Smooth muscle cell (in vitro differentiated cells): ENCODE data around the gene PPP2R2B. TPM values are rescaled to one million over a fixed set of nuclear protein-coding genes. Genes with fewer than 3 reads are reported as not detected.
A peak's percentile ranks its signal among the peaks of the same experiment; 100 is the strongest.

ENCODE experiments used
- DNase-seq: peaks from one replicate; lab custom pipeline; 2025; ENCODE audit not compliant: unreplicated experiment; lab: John Stamatoyannopoulos, UW
- H2AFZ ChIP-seq: fragments of 200-600 bp; sonication (generic); 2 replicates; pipeline ENCODE4 v1.6.0; 2016; ENCODE audit warnings: antibody characterized with exemption, low read depth, mild to moderate bottlenecking
- H3F3A ChIP-seq: fragments of 200-600 bp; sonication (generic); 2 replicates; pipeline ENCODE4 v1.6.0; 2017; ENCODE audit warnings: antibody characterized with exemption, low read depth
- H3K27ac ChIP-seq: fragments of 200-600 bp; sonication (generic); 2 replicates; pipeline ENCODE4 v1.5.1; 2016; ENCODE audit warnings: low read depth, mild to moderate bottlenecking
- H3K27me3 ChIP-seq: fragments of 200-600 bp; sonication (generic); 2 replicates; pipeline ENCODE4 v1.6.1; 2016; ENCODE audit warnings: low read depth, mild to moderate bottlenecking
- H3K36me3 ChIP-seq: fragments of 200-600 bp; sonication (generic); 2 replicates; pipeline ENCODE4 v1.5.1; 2016; ENCODE audit warnings: low read depth
- H3K4me1 ChIP-seq: fragments of 200-600 bp; sonication (generic); 2 replicates; pipeline ENCODE4 v1.5.1; 2016; ENCODE audit warnings: low read depth
- H3K4me2 ChIP-seq: fragments of 200-600 bp; sonication (generic); 2 replicates; pipeline ENCODE4 v1.6.0; 2016; ENCODE audit warnings: mild to moderate bottlenecking
- H3K4me3 ChIP-seq: fragments of 200-600 bp; sonication (generic); 2 replicates; pipeline ENCODE4 v1.5.1; 2016; ENCODE audit warnings: mild to moderate bottlenecking
- H3K79me2 ChIP-seq: fragments of 200-600 bp; sonication (generic); 2 replicates; pipeline ENCODE4 v1.6.0; 2016; ENCODE audit warnings: low read depth, mild to moderate bottlenecking
- H3K9ac ChIP-seq: fragments of 200-600 bp; sonication (generic); 2 replicates; pipeline ENCODE4 v1.6.0; 2016; ENCODE audit warnings: low read depth
- H3K9me3 ChIP-seq: fragments of 200-600 bp; sonication (generic); replicated peaks from 2 replicates; pipeline ENCODE4 v1.5.1; 2016; ENCODE audit warnings: low read depth
- H4K20me1 ChIP-seq: fragments of 200-600 bp; sonication (generic); 2 replicates; pipeline ENCODE4 v1.6.0; 2016; ENCODE audit warnings: low read depth
- WGBS: methylation state at CpG from one replicate; pipeline ENCODE4 v1.1.7; 2016; ENCODE audit warnings: low lambda C conversion rate; 5-methylcytosine and 5-hydroxymethylcytosine counted together
- polyA plus RNA-seq: library from polyadenylated mRNA; unstranded; fragments of >200 nt; fragmentation: Nextera tagmentation; extraction: Ambion mirVana; gene quantifications from 2 replicates; pipeline ENCODE4 v1.2.1, GENCODE V29; 2016
- total RNA-seq: library from RNA; depleted of rRNA; stranded (reverse); fragments of >200 nt; gene quantifications from 2 replicates; pipeline ENCODE4 v1.2.3, GENCODE V29; 2014
- TF ChIP-seq, protein P1 (sequence below): fragments of 200-600 bp; sonication (generic); IDR thresholded peaks from 2 replicates; pipeline ENCODE4 v1.5.1; 2017; ENCODE audit warnings: borderline replicate concordance, mild to moderate bottlenecking, antibody characterized with exemption; ENCODE audit not compliant: insufficient read depth, poor library complexity, severe bottlenecking

Gene PPP2R2B
- total and polyA plus RNA-seq, 2 experiments from 2014 or later: 0.89 to 2.2 TPM

DNA sequence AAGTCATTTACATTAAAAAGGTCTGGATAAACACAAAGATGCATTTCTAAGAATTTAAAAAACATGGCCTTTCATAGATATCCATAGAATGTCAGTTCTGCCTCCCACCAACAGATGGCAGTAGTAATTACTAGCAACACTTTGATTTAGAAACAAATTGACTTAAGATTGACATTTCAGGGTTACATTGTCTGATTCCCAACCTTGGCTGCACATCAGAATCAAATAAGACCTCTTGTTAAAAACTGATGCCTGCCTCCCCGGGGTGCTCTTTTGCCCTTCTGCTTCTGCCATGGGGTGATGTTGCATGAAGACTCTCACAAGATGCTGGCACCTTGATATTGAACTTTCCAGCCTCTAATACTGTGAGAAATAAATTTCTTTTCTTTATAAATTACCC is 216.3 kb downstream of the PPP2R2B start:
- Histone ChIP-seq H3F3A (no peaks in the 10 kb centered on the region), H3K4me1 (peaks cover 7% of the 10 kb centered on the region), H3K27me3 (no peaks in the 10 kb centered on the region), H3K27ac (no peak overlapping the region), H3K79me2 (no peaks in the 10 kb centered on the region), H3K9me3 (no peaks in the 10 kb centered on the region), H3K36me3 (no peaks in the 10 kb centered on the region), H3K4me2 (no peak overlapping the region), H2AFZ (no peak overlapping the region), H4K20me1 (no peaks in the 10 kb centered on the region), H3K4me3 (no peak overlapping the region), H3K9ac (no peak overlapping the region)
- DNase-seq: no peak
- 97% methylated on average over 1 of the region's 1 CpG for WGBS
- TF ChIP-seq, protein P1, sequence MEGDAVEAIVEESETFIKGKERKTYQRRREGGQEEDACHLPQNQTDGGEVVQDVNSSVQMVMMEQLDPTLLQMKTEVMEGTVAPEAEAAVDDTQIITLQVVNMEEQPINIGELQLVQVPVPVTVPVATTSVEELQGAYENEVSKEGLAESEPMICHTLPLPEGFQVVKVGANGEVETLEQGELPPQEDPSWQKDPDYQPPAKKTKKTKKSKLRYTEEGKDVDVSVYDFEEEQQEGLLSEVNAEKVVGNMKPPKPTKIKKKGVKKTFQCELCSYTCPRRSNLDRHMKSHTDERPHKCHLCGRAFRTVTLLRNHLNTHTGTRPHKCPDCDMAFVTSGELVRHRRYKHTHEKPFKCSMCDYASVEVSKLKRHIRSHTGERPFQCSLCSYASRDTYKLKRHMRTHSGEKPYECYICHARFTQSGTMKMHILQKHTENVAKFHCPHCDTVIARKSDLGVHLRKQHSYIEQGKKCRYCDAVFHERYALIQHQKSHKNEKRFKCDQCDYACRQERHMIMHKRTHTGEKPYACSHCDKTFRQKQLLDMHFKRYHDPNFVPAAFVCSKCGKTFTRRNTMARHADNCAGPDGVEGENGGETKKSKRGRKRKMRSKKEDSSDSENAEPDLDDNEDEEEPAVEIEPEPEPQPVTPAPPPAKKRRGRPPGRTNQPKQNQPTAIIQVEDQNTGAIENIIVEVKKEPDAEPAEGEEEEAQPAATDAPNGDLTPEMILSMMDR: peak; percentile 50

DNA sequence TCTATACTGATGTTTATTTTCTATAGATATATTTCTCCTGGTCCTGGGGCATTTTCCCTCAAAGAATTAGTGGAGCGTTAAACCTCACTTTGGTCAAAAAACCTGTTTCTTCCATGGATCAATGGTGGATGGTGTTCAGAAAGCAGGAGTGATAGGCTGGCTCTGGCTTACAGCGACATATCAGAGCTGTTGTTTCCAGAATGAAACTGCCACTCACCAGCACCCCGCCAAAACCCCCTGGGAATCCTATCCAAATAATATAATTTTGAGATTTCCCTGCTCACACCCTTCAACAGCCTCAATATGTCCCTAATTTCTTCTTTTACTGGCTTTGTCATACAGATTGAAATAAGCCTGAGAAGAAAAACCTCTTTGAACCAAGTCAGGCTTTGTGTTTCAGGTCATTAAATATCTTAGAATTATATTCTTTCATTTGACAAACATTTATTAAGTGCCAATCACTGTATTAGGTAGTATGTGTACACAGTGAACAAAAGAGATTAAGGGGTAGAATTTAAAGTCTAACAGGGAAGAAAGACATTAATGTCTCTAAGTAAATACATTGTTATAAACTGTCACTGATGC is 218.1 kb downstream of the PPP2R2B start:
- Histone ChIP-seq H3K4me1 (peaks cover 6% of the 10 kb centered on the region), H3K36me3 (no peaks in the 10 kb centered on the region), H4K20me1 (no peaks in the 10 kb centered on the region), H3F3A (no peaks in the 10 kb centered on the region), H3K9me3 (no peaks in the 10 kb centered on the region), H3K9ac (no peak overlapping the region), H3K4me2 (no peak overlapping the region), H3K79me2 (no peaks in the 10 kb centered on the region), H2AFZ (no peak overlapping the region), H3K27ac (no peak overlapping the region), H3K4me3 (no peak overlapping the region), H3K27me3 (no peaks in the 10 kb centered on the region)
- TF ChIP-seq, protein P1: no peak
- DNase-seq: no peak
- WGBS: 92% methylated on average over 3 of the region's 3 CpGs

DNA sequence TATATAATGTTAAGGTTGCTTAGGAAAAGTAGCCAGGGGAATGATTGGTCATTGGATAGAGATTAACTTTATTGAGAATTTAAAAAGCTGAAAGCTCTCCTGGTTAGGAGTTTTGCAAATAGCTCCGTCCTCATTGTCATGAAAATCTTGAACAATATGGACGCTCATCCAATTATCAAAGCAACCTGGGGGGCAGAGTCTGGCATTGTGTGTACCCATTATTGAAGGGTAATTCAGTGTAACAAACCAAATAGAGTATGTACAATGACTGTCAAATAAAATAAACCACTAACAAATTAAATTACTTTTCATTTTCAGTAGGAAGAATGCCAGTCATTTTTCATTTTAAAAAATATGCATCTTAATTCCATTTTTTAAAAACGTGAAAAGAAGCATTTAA is 218.6 kb downstream of the PPP2R2B start:
- 81% methylated on average over 3 of the region's 3 CpGs for WGBS
- Histone ChIP-seq H3K4me3 (no peak overlapping the region), H3K4me2 (no peak overlapping the region), H3K9ac (no peak overlapping the region), H3K9me3 (no peaks in the 10 kb centered on the region), H2AFZ (no peak overlapping the region), H3F3A (no peaks in the 10 kb centered on the region), H3K79me2 (no peaks in the 10 kb centered on the region), H3K27me3 (no peaks in the 10 kb centered on the region), H4K20me1 (no peaks in the 10 kb centered on the region), H3K36me3 (no peaks in the 10 kb centered on the region), H3K4me1 (peaks cover 6% of the 10 kb centered on the region), H3K27ac (no peak overlapping the region)
- TF ChIP-seq, protein P1: no peak
- no peak for DNase-seq

DNA sequence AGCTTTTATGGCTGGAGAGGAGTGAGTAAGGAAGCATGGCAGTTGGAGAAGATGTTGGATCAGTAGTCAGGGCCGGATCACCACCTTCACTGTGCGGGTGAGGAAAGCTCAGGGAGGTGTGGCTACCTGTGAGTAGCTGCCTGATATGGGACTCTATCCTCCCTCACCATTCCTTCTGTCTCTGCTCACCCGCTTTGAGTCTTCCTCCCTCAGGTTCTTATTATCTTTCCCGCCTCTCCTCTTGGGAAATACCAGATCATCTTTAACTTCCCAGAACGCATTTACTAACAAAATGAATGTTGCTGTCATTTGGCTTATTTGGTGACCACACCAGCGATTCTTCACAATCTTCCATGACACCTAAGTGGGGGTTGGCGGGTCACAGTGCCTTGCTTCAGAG is 221.9 kb downstream of the PPP2R2B start:
- H3K36me3 ChIP-seq: no peaks in the 10 kb centered on the region
- H3K9me3 ChIP-seq: no peaks in the 10 kb centered on the region
- H3K4me2 ChIP-seq: no peak overlapping the region
- TF ChIP-seq, protein P1: no peak
- no peaks in the 10 kb centered on the region for H3K27me3 ChIP-seq
- no peak overlapping the region for H3K9ac ChIP-seq
- H3K4me3 ChIP-seq: no peak overlapping the region
- H2AFZ ChIP-seq: no peak overlapping the region
- WGBS: 88% methylated on average over 7 of the region's 7 CpGs
- DNase-seq: no peak
- H4K20me1 ChIP-seq: no peaks in the 10 kb centered on the region
- H3K4me1 ChIP-seq: peaks cover 6% of the 10 kb centered on the region
- no peak overlapping the region for H3K27ac ChIP-seq
- H3K79me2 ChIP-seq: no peaks in the 10 kb centered on the region
- no peaks in the 10 kb centered on the region for H3F3A ChIP-seq
